Breast epithelium (tissue), 4 donors: ENCODE data around the gene POLN. TPM values are rescaled to one million over a fixed set of nuclear protein-coding genes. Genes with fewer than 3 reads are reported as not detected.
"Not testable (repeated sequence)": the region's sequence is repeated elsewhere in the genome, so short reads cannot be mapped to it uniquely, and the experiment has no call there.

Source experiments
- DNase-seq, 2 donors: peaks; one replicate each; pipeline ENCODE4 v3.0.0-alpha.2; 2019; ENCODE audit warnings: low spot score in 2 of 2
- H3K27ac ChIP-seq, 2 donors: fragments of 200-600 bp; sonication (generic) in 1 of 2; one replicate each; pipeline ENCODE4 v1.5.1; 2016 to 2019; ENCODE audit warnings: mild to moderate bottlenecking in 1 of 2
- H3K27me3 ChIP-seq, 2 donors: fragments of 200-600 bp; sonication (generic) in 1 of 2; one replicate each; pipeline versions ENCODE4 v1.5.1 to v1.6.0; 2017 to 2019; ENCODE audit warnings: control low read depth in 1 of 2, mild to moderate bottlenecking in 1 of 2
- H3K36me3 ChIP-seq: fragments of 200-600 bp; one replicate; pipeline ENCODE4 v1.5.1; 2019
- H3K4me1 ChIP-seq, 2 donors: fragments of 200-600 bp; sonication (generic); one replicate each; pipeline ENCODE4 v1.5.1; 2016 to 2019; ENCODE audit warnings: control low read depth in 1 of 2
- H3K4me3 ChIP-seq, 3 donors: fragments of 200-600 bp; sonication (generic); 1 replicate in 2 of 3; 2 replicates in 1 of 3; pipeline ENCODE4 v1.5.1; 2016 to 2019; ENCODE audit warnings: mild to moderate bottlenecking in 3 of 3, moderate library complexity in 2 of 3
- H3K9me3 ChIP-seq, 2 donors: fragments of 200-600 bp; sonication (generic) in 1 of 2; one replicate each; pipeline ENCODE4 v1.5.1; 2016 to 2019; ENCODE audit warnings: control low read depth in 1 of 2
- POLR2A ChIP-seq: fragments of 450-650 bp; IDR thresholded peaks from one replicate; pipeline ENCODE4 v1.6.1; 2016; ENCODE audit warnings: antibody characterized with exemption, mild to moderate bottlenecking, moderate library complexity
- POLR2AphosphoS5 ChIP-seq, 3 donors: sonication (generic); formaldehyde crosslinking; IDR thresholded peaks; one replicate each; pipeline ENCODE4 v1.6.1; 2017; ENCODE audit warnings: antibody characterized with exemption in 3 of 3
- intact Hi-C: fragments of 100-400 bp; cut with DNase I; formaldehyde crosslinking; loops from one replicate; pipeline ENCODE4 v1.15.1; 2023; ENCODE audit warnings: low total_unique reads
- total RNA-seq, 3 donors: library from RNA; depleted of rRNA; stranded (reverse); fragments of >200 nt; gene quantifications; one replicate each; pipeline ENCODE4 v1.1.0, GENCODE V29; 2016
- TF ChIP-seq, protein P1 (sequence below), 3 donors: fragments of 450-650 bp; IDR thresholded peaks; one replicate each; pipeline ENCODE4 v1.5.1; 2016 to 2017; ENCODE audit warnings: antibody characterized with exemption in 3 of 3, mild to moderate bottlenecking in 3 of 3, moderate library complexity in 3 of 3

The POLN gene
- total RNA-seq, 3 donors from 2014 or later, result 3.3 to 4.7 (median 4.3) TPM

DNA sequence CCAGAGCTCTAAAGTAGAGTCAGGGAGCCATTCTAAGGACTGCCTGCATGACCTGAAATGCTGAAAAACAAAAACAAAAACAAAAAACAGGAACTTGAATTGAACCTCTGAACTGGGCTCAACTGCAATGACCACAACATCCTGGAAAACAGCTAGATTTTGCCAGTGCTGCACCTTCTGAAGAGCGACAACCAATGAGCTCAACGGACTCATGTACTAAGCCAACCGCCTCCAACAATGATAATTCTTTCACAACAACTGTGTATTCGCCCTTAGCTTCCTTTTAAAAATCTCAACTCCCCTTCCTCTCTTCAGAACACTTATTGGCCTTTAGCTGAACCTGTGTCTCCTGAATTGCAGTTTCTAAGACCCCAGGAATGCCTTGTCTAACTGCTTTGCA lies 69.8 kb downstream of the POLN start:
- H3K27me3 ChIP-seq, result no peaks in the 10 kb centered on the region

DNA sequence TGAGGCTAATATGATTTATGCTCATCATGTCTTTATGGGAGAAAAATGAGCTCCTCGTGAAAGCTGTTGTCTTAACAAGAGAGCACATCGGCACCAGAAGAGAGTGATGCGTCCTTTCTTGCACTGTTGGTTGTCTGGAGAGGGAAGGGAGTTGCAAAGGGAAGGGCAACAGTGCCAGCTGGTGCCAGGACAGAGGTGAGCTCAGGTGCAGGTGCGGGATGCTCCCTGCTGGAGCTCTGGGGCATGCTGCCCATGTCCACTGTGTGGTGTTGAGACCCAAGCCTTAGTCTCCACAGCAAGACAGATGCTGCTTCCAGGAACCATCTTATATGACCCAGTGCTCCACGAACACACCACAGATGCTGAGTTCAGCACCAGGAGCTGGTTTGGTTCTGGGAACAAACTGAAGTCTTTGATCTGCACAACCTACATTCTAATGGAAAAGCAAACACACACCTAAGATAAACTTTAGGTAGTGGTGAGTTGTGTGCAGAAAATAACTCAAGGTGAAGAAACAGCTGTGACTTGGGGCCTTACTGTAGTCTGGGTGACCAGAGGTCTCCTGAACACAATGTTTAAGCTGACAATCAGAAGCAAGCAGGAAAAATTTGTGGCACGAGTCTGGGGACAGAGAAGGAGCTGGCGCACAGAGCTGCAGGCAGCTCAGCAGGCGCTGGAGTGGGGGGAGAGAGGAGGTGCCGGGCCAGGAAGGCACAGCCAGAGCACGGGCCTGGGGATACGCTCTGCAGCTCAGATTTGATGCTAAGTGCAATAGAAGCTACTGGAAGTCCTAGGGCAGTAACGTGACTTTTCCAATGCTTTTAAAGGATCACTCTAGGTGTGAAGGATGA lies 73.2 kb downstream of the POLN start:
- no peaks in the 10 kb centered on the region for H3K36me3 ChIP-seq
- DNase-seq, result no peak
- no peak for TF ChIP-seq POLR2AphosphoS5 (IDR thresholded peaks at IDR 0.05)
- TF ChIP-seq POLR2A, result no peak
- TF ChIP-seq, protein P1, sequence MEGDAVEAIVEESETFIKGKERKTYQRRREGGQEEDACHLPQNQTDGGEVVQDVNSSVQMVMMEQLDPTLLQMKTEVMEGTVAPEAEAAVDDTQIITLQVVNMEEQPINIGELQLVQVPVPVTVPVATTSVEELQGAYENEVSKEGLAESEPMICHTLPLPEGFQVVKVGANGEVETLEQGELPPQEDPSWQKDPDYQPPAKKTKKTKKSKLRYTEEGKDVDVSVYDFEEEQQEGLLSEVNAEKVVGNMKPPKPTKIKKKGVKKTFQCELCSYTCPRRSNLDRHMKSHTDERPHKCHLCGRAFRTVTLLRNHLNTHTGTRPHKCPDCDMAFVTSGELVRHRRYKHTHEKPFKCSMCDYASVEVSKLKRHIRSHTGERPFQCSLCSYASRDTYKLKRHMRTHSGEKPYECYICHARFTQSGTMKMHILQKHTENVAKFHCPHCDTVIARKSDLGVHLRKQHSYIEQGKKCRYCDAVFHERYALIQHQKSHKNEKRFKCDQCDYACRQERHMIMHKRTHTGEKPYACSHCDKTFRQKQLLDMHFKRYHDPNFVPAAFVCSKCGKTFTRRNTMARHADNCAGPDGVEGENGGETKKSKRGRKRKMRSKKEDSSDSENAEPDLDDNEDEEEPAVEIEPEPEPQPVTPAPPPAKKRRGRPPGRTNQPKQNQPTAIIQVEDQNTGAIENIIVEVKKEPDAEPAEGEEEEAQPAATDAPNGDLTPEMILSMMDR (IDR thresholded peaks at IDR 0.05), result no peak
- intact Hi-C loops, result no loop called here
- H3K4me3 ChIP-seq, result no peak overlapping the region
- no peaks in the 10 kb centered on the region for H3K9me3 ChIP-seq
- no peak overlapping the region for H3K27ac ChIP-seq
- H3K27me3 ChIP-seq, result no peaks in the 10 kb centered on the region
- H3K4me1 ChIP-seq, result no peaks in the 10 kb centered on the region

More for the DNA sequence above, 69.8 kb downstream of the POLN start:
- no peaks in the 10 kb centered on the region for H3K4me1 ChIP-seq
- no peaks in the 10 kb centered on the region for H3K9me3 ChIP-seq
- no peak overlapping the region for H3K4me3 ChIP-seq
- no peak for DNase-seq
- no peak for TF ChIP-seq POLR2AphosphoS5 (IDR thresholded peaks at IDR 0.05)
- no peak for TF ChIP-seq POLR2A
- TF ChIP-seq, protein P1 (IDR thresholded peaks at IDR 0.05), result no peak
- no peaks in the 10 kb centered on the region for H3K36me3 ChIP-seq
- intact Hi-C loops, result no loop called here
- no peak overlapping the region for H3K27ac ChIP-seq

DNA sequence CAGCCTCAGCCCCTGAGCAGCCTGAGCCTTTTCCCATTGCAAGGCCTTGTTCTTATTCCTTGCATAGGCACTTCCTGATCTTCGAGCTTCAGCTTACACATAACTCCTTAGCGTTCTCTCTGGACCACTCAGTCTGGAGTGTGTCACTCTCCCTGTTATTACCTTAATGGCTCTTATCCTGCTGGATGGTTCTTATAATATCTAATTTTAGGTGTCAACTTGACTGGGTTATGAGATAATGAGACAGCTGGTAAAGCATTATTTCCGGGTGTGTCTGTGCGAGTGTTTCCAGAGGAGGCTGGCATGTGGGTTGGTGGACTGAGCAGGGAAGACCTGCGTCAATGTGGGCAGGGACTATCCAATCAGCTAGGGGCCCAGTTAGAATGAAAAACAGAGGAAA lies 75.7 kb downstream of the POLN start:
- H3K27me3 ChIP-seq, result no peaks in the 10 kb centered on the region
- H3K4me1 ChIP-seq, result no peaks in the 10 kb centered on the region
- no peak overlapping the region for H3K27ac ChIP-seq
- no peak for DNase-seq
- H3K36me3 ChIP-seq, result no peaks in the 10 kb centered on the region
- H3K4me3 ChIP-seq, result no peak overlapping the region
- intact Hi-C loops, result no loop called here
- TF ChIP-seq, protein P1 (IDR thresholded peaks at IDR 0.05), result no peak
- TF ChIP-seq POLR2A (no peak), POLR2AphosphoS5 (IDR thresholded peaks at IDR 0.05) (no peak)
- no peaks in the 10 kb centered on the region for H3K9me3 ChIP-seq

DNA sequence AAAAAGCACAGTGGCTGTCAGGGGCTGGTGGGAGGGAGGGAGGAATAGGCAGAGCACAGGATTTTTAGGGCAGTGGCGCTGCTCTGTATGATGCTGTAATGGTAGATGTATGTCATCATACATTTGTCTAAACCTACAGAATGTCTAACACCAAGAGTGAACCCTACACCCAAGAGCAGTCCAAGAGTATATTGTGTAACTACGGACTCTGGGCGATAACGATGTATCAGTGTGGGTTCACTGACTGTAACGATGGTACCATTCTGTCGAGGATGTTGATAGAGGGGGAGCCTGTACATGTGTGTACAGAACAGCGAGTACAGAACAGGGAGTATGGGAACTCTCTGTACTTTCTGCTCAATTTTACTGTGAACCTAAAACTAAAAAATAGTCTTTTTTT lies 76.5 kb downstream of the POLN start:
- no peak overlapping the region for H3K4me3 ChIP-seq
- H3K9me3 ChIP-seq, result no peaks in the 10 kb centered on the region
- no peak overlapping the region for H3K27ac ChIP-seq
- no peak for DNase-seq
- H3K36me3 ChIP-seq, result no peaks in the 10 kb centered on the region
- H3K4me1 ChIP-seq, result no peaks in the 10 kb centered on the region
- intact Hi-C loops, result no loop called here
- TF ChIP-seq POLR2A (no peak), POLR2AphosphoS5 (IDR thresholded peaks at IDR 0.05) (no peak)
- TF ChIP-seq, protein P1 (IDR thresholded peaks at IDR 0.05), result no peak
- no peaks in the 10 kb centered on the region for H3K27me3 ChIP-seq

DNA sequence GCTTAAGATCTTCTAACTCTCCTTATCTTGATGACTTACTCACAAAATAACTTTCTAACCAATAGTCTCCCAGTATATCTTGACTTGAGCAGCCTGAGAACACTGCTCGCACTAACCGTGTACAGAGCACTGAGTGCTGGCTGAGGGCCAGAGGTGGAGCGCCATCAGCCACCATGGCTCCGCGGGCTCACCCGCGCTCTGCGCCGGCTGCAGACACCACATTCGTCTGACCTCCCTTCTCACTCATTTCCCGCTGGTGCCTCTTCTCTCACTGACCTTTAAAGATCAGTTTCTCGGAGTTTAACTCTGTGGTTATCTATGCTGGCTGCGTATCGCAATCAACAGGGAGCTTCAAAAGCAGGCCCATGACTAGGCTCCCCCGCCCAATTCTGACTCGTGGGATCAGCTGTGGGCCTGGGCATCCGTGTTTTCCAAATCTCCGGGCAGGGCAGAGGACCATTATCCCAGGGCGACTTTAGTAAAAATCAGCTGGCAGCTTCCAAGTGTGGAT lies 78.6 kb downstream of the POLN start:
- H3K27ac ChIP-seq, result no peak overlapping the region
- H3K27me3 ChIP-seq, result no peaks in the 10 kb centered on the region
- no peak for TF ChIP-seq POLR2AphosphoS5 (IDR thresholded peaks at IDR 0.05)
- no peak for TF ChIP-seq POLR2A
- TF ChIP-seq, protein P1 (IDR thresholded peaks at IDR 0.05), result no peak
- H3K9me3 ChIP-seq, result no peaks in the 10 kb centered on the region
- H3K4me1 ChIP-seq, result no peaks in the 10 kb centered on the region
- H3K36me3 ChIP-seq, result no peaks in the 10 kb centered on the region
- intact Hi-C loops, result no loop called here
- DNase-seq, result no peak
- no peak overlapping the region for H3K4me3 ChIP-seq

DNA sequence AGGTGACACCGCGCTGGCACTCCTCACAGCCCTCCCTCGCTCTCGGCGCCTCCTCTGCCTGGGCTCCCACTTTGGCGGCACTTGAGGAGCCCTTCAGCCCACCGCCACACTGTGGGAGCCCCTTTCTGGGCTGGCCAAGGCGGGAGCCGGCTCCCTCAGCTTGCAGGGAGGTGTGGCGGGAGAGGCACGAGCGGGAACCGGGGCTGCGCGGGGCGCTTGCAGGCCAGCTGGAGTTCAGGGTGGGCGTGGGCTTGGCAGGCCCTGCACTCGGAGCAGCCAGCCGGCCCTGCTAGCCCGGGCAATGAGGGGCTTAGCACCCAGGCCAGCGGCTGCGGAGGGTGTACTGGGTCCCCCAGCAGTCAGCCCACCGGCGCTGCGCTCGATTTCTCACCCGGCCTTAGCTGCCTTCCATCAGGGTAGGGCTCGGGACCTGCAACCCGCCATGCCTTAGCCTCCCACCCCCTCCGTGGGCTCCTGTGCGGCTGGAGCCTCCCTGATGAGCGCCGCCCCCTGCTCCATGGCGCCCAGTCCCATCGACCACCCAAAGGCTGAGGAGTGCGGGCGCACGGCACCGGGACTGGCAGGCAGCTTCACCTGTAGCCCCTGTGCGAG lies 80.7 kb downstream of the POLN start:
- DNase-seq, H3K27ac ChIP-seq, H3K27me3 ChIP-seq, H3K36me3 ChIP-seq, H3K4me1 ChIP-seq, H3K4me3 ChIP-seq, H3K9me3 ChIP-seq, intact Hi-C loops: not testable (repeated sequence)
